ENCODE data around the gene MOB4.
"Not testable (repeated sequence)": the region's sequence is repeated elsewhere in the genome, so short reads cannot be mapped to it uniquely, and the experiment has no call there.

Gene MOB4

GRCh38 chr2:197571627-197572271 lies 55.9 kb downstream of the MOB4 start:
- TF ChIP-seq ZFX (IDR thresholded peaks at IDR 0.05) = no peak
- no peak overlapping the region for H3K27ac ChIP-seq

DNA sequence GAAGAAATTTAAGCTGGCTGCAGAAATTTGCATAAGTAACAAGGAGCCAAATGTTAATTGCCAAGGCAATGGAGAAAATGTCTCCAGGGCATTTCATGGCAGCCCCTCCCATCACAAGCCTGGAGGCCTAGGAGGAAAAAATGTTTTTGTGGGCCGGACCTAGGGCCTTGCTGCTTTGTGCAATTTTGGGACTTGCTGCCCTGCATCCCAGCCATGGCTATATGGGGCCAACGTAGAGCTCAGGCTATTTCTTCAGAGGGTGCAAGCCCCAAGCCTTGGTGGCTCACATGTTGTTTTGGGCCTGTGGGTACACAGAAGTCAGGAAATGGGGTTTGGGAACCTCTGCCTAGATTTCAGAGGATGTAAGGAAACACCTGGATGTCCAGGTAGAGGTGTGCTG lies 57.7 kb downstream of the MOB4 start:
- no peak overlapping the region for H3K27ac ChIP-seq
- no peak for TF ChIP-seq ZFX (IDR thresholded peaks at IDR 0.05)
- TF ChIP-seq CTCF (conservative IDR thresholded peaks at IDR 0.05) = no peak

DNA sequence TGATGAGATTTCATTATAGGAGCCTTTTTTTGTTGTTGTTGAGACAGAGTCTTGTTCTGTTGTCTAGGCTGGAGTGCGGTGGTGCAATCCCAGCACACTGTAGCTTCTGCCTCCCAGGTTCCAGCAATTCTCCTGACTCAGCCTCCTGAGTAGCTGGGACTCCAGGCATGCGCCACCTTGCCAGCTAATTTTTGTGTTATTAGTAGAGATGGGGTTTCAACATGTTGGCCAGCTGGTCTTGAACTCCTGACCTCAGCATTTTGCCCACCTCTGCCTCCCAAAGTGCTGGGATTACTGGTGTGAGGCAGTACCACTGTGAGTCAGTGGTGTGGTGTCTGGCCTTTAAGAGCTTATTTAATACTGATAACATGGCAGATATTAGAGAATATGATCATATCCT lies 60.1 kb downstream of the MOB4 start:
- H3K27ac ChIP-seq = peak overlapping the region; percentile 34; the same call in 1 of the 2 replicates
- TF ChIP-seq CTCF (conservative IDR thresholded peaks at IDR 0.05) (no peak), ZFX (IDR thresholded peaks at IDR 0.05) (no peak)

- no peak overlapping the region for H3K27ac ChIP-seq
- TF ChIP-seq ZFX (IDR thresholded peaks at IDR 0.05) (no peak), CTCF (conservative IDR thresholded peaks at IDR 0.05) (no peak)
Measured at GRCh38 chr2:197576631-197577030, 60.8 kb downstream of the MOB4 start.

DNA sequence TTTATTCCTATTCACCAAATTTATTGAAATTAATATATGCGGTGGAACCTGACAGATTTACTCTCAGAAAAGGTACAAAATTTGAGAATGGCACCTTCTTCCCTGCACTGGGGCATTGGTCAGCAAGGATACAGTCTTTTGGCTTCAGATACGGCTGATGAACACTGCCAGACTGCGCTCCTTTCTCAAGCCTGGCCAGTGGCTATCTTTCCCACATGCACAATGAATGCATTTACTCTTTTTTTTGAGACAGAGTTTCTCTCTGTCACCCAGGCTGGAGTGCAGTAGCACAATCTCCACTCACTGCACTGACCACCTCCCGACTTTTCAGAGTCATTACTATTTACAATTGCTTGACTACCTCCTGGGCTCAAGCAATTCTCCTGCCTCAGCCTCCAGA lies 61.6 kb downstream of the MOB4 start:
- H3K27ac ChIP-seq = no peak overlapping the region
- no peak for TF ChIP-seq CTCF (conservative IDR thresholded peaks at IDR 0.05)
- TF ChIP-seq ZFX (IDR thresholded peaks at IDR 0.05) = no peak

DNA sequence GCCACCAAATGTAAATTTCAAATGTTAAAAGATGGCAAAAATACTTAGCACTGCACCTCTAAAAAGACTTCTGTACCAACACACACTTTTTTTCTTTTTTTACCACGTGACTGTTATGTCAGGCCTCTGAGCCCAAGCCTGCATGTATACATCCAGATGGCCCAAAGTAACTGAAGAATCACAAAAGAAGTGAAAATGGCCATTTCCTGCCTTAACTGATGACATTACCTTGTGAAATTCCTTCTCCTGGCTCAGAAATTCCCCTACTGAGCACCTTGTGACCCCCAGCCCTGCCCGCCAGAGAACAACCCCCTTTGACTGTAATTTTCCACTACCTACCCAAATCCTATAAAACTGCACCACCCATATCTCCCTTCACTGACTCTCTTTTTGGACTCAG lies 62.4 kb downstream of the MOB4 start:
- not testable (repeated sequence) for H3K27ac ChIP-seq

- H3K27ac ChIP-seq = not testable (repeated sequence)
Measured at GRCh38 chr2:197580166-197580565, 64.3 kb downstream of the MOB4 start.

DNA sequence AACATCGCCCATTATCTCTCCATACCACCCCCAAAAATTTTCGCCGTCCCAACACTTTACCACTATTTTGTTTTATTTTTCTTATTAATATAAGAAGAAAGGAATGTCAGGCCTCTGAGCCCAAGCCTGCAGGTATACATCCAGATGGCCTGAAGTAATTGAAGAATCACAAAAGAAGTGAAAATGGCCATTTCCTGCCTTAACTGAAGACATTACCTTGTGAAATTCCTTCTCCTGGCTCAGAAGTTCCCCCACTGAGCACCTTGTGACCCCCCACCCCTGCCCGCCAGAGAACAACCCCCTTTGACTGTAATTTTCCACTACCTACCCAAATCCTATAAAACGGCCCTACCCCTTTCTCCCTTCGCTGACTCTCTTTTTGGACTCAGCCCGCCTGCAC lies 71.4 kb downstream of the MOB4 start:
- H3K27ac ChIP-seq = not testable (repeated sequence)

- TF ChIP-seq CTCF (conservative IDR thresholded peaks at IDR 0.05) (no peak), ZFX (IDR thresholded peaks at IDR 0.05) (no peak)
- no peak overlapping the region for H3K27ac ChIP-seq
Measured at GRCh38 chr2:197591339-197592072, 75.6 kb downstream of the MOB4 start.
